Activated CD8-positive, alpha-beta memory T cell treated with anti-CD3 and anti-CD28 coated beads, Interleukin-2, amount 50 U/mL, for 4 hours (primary cell): ENCODE data around the gene PPCDC.

ENCODE experiments used
- DNase-seq: peaks from one replicate; pipeline ENCODE4 v3.0.0-alpha.2; 2020

The PPCDC gene

DNA sequence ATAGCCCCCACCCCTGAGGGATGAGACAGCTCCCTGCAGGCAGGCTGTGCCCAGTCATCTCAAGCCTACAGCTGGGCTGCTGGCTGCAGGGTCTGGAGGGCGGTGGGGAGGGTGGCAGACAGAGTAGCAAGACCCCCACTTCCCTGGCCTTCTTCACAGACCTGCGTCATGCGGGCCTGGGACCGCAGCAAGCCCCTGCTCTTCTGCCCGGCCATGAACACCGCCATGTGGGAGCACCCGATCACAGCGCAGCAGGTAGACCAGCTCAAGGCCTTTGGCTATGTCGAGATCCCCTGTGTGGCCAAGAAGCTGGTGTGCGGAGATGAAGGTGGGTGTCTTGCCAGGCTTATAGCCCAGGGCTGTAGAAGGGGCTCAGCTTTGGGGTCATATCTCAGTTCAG, 25.0 kb downstream of the PPCDC start:
- no peak for DNase-seq

GRCh38 chr15:75049392-75049791, 26.0 kb downstream of the PPCDC start:
- no peak for DNase-seq

DNA sequence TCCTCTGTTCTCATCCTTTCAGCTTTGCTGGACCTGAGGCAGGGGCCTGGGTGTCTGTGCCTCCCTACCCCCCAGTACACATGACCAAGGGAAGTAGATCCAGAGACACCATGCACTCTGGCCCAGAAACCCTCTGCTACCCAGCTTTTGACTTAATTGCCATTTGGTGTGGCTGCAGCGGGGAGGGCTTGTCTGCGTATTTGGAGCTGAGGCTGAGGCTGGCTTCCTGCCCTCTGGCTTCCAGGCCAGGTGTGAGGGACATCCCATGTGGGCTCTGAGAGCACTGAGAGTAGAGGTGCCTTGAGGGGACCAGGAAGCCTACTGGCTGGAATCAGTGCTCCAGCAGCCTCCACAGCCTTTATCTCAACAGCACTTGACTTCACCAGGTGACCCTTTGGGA, 26.9 kb downstream of the PPCDC start:
- no peak for DNase-seq

DNA sequence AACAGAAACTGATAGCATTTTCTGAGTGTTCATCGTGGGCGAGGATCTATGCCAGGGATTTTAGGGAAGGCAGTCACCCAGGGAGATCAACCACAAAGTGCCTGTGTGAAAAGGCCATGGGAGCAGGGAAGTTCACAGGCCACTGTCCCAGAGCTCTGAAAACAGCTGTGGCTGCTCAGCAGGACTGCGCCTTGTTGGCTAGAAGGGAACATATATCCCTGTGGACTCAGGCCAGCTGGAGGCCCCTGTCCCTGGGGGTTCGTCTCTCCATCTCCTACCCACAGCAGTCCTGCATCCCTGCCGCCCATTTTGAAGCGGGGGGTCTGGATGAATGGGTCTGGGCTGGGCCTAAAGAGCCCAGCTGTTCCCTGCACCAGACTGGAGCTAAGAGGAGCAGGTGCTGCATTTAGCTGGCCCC, 27.8 kb downstream of the PPCDC start:
- DNase-seq: no peak

- no peak for DNase-seq
Measured at GRCh38 chr15:75051711-75052110, 28.3 kb downstream of the PPCDC start.

GRCh38 chr15:75052972-75053747, 29.8 kb downstream of the PPCDC start:
- no peak for DNase-seq

GRCh38 chr15:75053748-75054125, 30.3 kb downstream of the PPCDC start:
- no peak for DNase-seq

GRCh38 chr15:75054172-75054897, 30.9 kb downstream of the PPCDC start:
- no peak for DNase-seq

DNA sequence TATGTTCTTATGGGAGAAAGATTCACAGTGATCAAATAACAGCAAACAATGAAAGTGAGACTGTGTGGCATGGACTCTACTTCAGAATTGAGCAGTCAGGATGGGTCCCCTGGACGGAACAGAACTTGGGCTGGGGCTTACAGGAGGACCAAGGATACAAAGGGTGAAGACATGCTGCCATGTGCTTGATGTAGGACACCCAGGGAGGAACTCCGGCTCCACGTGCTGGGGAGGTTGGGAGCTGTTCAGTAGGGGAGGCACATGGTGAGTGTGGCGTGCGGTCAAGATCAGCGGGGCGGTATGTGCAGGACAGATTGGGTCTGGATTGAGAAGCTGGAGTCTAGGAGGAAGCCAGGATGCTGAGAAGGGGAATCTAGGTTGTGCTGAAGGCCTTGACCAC, 32.6 kb downstream of the PPCDC start:
- no peak for DNase-seq

GRCh38 chr15:75058127-75058905, 34.9 kb downstream of the PPCDC start:
- DNase-seq: no peak

GRCh38 chr15:75059607-75060006, 36.2 kb downstream of the PPCDC start:
- no peak for DNase-seq

DNA sequence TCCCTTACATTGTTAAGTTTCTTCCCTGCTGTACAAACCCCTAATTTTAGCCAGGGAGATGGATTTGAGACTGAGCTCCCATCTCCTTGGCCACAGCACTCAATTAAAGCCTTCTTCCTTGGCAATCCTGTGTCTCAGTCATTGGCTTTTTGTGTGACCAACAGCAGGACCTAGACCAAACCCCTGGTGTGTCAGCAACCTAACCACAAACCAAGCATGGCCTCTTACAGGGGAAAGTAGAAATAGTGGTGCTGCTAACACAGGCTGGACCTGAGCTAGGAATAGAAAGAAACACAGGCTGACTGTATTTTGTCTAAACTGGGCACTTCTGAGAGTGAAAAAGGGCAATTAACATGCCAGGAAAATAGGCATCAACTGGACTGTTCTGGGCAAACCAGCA, 37.9 kb downstream of the PPCDC start:
- DNase-seq: no peak

- DNase-seq: no peak
Measured at GRCh38 chr15:75062706-75063105, 39.3 kb downstream of the PPCDC start.

DNA sequence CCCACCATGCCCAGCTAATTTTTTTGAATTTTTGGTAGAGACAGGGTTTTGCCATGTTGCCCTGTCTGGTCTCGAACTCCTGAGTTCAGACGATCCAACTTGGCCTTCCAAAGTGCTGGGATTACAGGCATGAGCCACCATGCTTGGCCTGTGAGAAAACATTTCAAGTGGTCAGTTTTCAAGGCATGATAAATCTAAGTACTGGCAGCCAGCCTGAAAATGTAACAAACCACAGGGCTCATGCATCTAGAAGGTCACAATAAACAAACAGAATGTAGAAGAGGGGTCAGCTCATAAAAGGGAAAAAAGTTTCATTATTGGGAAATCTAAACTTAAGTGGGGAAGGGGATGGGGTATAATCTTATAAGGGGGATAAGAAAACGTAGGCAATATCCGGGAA, 39.9 kb downstream of the PPCDC start:
- no peak for DNase-seq

GRCh38 chr15:75063889-75064288, 40.5 kb downstream of the PPCDC start:
- DNase-seq: no peak

- DNase-seq: no peak
Measured at GRCh38 chr15:75064846-75065245, 41.5 kb downstream of the PPCDC start.

DNA sequence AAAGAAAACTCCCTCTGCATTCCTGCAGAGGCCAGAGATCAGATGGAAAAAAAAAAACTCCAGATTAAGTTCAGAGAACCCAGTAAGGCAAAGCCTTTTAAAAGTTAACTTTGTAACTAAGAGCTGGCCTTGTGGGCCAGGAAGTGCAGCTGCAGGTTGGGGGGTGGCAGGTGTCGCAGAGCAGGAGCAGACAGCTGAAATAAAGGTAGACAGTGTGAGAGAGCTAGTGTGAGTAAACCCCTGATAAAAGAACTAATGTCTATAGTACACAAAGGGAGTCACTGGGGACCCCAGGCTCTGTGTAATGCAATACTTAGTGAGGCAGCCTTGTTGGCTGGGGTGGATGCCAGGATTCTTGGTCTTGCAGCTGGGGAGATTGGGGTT, 42.1 kb downstream of the PPCDC start:
- DNase-seq: no peak

DNA sequence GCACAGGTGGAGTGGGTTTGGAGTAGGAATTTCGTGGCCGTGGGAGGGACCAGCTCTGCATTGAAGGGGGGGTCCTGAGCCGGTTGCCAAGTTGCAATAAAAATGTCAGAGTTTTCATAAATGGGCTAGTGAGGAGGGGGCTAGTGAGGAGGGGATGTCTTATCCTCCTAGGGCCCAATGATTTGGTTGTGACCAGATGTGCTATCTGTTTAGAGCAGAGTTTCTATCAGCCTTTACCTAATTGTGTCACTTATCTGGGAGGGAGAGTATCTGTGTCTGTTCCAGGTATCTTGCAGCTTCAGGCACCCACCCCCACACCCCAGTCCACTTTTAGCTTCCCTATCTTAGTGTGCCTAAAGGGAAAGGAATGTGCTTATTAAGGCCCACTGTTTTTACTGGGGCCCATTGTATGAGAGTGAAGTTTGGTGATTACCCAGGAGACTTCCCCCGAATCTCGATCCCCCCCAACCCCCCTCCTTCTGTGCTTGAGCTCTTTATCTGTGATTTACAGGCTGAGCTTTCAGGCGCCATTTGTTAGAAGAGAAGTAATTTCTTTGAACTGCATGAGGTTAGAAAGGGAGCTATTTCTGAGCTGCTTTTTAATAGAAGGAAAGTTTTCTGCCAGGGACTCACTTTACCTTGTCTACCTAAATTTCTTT, 42.6 kb downstream of the PPCDC start:
- DNase-seq: no peak

- DNase-seq: no peak
Measured at GRCh38 chr15:75067123-75067830, 43.9 kb downstream of the PPCDC start.

GRCh38 chr15:75068748-75069147, 45.4 kb downstream of the PPCDC start:
- DNase-seq: no peak

DNA sequence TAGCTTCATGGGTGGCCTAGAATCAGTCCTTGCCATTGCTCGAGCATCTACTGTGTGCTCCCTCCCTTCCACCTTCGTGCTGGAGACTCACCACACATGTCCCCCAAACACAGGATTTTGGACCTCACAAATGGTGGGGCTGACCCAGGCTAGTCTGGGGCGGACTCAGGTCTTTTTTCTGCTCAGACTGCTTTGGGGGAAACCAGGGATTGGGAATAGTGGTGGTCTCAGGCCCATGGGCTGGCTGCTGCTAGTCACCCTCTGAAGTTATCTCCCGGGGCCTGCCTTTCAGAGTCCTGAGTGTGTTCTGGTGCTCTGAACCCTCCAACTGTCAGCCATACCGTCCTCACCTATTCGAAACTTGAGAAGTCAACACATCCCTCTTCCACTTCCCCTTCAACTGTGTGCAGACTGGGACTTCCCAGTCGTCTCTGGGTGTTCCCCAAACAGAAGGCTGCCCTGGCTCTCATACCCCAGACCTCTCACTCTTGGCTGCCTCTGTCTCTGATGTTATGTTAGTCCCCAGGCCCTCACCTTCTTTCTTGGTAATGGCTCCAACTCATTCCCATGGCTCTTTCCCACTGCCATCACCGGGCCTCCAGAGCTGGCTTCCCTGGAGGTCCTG, 46.0 kb downstream of the PPCDC start:
- DNase-seq: no peak

DNA sequence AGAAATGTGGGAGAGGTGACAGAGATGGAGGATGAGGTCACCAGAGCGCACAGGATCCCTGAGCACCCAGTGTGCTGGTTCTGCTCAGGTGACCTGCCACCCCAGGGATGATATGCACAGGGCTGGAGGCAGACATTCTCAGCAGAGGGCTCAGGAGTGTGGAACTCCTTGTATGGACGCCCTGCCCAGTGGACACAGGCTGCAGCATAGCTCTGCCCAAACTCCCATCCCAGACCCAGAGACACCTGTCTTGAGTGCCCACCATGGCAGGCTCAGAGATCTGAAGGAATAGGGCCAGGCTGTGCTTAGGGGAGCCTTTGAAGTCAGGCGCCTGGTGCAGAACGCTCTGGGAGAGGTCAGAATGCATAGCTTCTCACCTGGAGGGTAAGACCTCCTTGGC, 47.3 kb downstream of the PPCDC start:
- DNase-seq: no peak
